HK-2 (cell line): ENCODE data around the gene PLEKHN1.
"Not testable (repeated sequence)": the region's sequence is repeated elsewhere in the genome, so short reads cannot be mapped to it uniquely, and the experiment has no call there.

Experiments used
- DNase-seq: peaks from one replicate; pipeline ENCODE4 v3.0.0-alpha.2; 2018; ENCODE audit not compliant: unreplicated experiment

The PLEKHN1 gene

DNA sequence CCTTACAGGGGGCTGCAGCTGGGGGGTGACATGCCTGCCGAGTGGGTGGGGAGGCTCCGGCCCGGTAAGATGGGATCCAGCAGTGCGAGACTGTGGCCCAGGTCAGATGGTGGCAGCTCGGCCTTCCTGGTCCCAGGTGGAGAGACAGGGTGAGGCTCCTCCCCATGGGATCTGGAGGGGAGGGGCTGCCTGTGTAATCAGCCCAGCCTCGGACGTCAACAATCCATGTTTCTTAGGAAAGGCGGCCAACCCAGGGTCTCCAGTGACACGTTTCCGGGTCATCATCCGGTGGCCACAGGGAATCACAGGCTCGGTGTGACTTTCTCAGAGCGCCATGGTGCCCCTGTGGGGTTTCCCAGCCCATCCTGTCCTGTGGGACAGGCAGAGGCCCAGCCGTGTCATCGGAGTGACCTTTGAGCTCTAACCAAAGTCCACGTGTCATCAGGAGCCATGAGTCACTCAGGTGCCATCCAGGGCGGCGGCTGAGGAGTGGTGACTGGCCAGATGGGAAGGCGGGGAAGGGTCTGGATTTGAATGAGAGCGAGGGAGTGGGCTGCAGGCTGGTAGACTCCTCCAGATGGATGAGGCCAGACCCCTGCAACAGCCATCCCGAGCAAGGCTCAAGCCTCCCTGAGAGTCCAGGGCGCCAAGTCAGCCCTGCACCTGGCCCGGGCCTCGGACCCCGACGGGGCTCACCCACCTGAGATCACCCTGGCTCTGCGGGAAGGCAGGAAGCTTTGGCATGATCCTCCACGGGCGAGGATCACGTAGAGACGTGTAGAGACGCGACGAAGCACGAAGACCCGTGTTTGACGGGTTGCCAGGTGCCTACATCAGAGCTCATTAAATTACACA lies 40.2 kb downstream of the PLEKHN1 start:
- DNase-seq, result peak; percentile 35

DNA sequence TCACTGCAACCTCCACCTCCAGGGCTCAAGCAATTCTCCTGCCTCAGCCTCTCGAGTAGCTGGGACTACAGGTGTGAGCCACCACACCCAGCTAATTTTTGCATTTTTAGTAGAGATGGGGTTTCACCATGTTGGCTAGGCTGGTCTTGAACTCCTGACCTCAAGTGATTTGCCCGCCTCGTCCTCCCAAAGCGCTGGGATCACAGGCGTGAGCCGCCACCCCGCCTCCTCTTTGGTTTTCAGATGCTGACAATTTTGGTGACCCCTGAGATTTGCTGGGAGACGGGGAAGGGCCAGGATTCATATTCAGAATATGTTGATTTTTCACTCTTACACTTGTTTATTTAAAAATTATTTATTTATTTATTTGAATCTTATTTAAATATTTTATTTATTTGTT lies 43.8 kb downstream of the PLEKHN1 start:
- DNase-seq, result not testable (repeated sequence)

DNA sequence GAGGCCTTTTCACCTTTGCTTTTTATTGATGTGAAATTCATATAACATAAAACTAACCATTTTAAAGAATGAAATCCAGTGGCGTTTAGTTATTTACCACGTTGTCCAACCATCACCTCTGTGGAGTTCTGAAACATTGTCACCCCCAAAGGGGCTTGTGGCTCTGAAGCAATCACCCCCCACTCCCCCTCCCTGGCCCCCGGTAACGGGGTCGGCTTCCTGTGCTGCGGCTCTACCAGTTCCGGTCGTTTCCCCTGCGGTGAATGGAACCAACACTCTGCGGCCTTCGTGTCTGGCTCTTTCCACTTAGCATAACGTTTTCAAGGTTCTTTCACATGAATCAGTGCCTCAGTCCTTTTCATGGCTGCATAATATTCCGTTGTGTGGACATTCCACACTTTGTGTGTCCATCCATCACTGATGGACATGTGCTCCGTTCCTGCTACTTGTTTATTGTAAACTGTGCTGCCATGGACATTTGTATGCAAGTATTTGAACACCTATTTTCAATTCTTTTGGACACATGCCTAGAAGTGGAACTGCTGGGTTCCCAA lies 45.2 kb downstream of the PLEKHN1 start:
- no peak for DNase-seq

DNA sequence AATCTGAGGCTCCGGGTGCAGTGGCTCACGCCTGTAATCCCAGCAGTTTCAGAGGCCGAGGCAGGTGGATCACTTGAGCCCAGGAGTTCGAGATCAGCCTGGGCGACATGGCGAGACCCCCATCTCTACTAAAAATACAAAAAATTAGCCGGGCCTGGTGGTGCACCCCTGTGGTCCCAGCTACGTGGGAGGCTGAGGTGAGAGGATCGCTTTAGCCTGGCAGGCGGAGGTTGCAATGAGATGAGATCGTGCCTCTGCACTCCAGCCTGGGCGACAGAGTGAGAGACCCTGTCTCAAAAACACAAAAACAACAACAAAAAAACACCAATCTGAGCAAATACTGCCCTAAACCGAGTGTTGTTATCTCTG lies 46.4 kb downstream of the PLEKHN1 start:
- DNase-seq, result not testable (repeated sequence)

DNA sequence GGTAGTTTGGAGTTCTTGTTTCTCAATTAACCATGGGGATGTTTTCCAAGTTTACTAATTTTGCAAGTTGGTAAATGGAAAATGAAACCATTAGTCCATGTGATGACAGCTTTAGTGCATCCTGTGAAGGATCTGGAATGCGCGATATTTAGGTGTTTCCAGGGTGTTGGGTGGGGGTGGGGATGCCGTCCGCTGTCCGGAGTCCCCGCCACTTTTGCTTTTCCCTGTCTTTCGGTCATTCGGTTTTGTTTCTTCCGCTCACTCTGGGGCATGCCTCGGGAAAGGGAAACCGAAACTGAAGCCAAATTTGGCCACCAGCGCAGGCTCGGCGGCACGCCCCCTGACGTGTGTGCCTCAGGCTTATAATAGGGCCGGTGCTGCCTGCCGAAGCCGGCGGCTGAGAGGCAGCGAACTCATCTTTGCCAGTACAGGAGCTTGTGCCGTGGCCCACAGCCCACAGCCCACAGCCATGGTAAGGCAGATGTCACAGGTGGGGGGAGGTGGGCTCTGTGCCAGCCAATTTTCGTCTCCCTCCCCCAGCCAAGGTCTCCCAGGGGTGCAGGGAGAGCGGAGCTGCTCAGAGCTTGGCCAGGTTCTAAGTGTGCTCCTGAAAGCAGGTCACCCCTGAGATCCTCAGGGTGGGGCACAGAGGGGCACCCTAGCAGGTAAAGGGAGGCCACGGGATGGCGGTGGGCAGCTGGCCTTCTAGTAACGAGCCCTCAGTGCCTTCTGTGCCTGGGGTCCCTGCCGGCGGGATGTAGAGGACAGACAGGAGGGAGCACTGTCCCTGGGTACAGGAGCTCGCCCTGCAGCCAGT lies 47.0 kb downstream of the PLEKHN1 start, which contains the start of gene ISG15:
ISG15 (plus strand) TSS at position 393 of the 817 bp plus-strand sequence; CDS start at position 470, 77 bp downstream.
- DNase-seq, result peak; percentile 88

DNA sequence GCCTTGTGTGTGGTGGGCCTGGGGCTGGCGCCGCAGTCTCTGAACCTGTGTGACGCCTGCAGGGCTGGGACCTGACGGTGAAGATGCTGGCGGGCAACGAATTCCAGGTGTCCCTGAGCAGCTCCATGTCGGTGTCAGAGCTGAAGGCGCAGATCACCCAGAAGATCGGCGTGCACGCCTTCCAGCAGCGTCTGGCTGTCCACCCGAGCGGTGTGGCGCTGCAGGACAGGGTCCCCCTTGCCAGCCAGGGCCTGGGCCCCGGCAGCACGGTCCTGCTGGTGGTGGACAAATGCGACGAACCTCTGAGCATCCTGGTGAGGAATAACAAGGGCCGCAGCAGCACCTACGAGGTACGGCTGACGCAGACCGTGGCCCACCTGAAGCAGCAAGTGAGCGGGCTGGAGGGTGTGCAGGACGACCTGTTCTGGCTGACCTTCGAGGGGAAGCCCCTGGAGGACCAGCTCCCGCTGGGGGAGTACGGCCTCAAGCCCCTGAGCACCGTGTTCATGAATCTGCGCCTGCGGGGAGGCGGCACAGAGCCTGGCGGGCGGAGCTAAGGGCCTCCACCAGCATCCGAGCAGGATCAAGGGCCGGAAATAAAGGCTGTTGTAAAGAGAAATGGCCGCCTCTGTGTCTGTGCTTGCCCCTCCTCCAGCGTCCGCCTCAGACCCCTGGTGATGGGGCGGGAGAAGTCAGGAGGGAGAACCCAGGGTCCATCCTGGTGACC lies 47.8 kb downstream of the PLEKHN1 start:
- no peak for DNase-seq

DNA sequence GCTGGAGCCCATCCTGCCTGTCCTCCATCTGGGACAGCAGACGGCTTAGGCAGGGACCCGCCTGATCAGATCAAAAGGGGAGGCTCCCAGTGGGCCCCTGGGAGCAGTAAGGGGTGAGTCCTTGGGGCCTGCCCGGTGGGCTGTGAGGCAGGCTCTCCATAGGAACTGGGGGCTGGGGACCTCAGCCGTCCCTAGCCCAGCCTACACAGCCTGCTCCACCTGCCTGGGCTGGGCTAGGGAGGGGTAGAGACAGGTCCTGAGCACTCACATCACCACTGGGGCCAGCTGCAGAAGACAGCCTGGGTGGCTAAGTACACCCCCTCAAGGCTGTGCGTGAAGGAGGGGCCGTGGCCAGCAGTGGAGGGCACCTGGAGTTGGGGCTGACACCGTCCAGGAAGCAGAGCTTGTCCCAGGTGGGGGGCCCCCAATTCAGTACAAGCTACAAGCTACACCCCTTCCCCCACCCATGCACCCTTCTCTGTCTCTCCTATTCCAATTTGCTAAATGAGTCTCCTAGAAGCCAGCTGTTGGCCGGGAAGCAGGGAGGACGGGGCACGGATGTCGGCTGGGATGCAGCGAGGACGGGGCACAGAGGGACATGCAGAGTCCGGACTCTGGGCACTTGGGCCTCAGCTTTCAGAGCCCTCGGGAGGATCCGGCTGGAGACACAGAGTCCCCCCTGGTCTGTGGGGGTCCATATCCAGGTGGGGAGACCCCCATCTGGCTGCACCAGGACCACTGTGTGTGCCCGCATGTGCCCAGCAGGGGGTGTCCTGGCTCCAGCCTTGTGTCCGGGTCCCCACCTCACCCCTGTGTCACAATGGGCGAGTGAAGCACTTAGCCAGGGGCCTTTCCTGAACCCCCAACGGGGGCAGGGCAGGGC lies 48.8 kb downstream of the PLEKHN1 start:
- no peak for DNase-seq

DNA sequence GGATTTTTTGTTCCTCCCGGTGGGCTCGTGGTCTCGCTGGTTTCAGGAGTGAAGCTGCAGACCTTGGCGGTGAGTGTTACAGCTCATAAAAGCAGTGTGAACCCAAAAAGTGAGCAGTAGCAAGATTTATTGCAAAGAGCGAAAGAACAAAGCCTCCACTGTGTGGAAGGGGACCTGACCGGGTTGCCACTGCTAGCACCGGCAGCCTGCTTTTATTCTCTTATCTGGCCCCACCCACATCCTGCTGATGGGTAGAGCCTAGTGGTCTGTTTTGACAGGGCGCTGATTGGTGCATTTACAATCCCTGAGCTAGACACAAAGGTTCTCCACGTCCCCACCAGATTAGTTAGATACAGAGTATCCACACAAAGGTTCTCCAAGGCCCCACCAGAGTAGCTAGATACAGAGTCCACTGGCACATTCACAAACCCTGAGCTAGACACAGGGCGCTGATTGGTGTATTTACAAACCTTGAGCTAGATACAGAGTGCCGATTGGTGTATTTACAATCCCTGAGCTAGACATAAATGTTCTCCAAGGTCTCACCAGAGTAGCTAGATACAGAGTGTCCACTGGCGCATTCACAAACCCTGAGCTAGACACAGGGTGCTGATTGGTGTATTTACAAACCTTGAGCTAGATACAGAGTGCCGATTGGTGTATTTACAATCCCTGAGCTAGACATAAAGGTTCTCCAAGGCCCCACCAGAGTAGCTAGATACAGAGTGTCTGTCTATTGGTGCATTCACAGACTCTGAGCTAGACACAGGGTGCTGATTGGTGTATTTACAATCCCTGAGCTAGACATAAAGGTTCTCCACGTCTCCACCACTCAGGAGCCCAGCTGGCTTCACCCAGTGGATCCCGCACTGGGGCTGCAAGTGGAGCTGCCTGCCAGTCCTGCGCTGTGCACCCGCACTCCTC lies 51.4 kb downstream of the PLEKHN1 start:
- DNase-seq, result not testable (repeated sequence)

DNA sequence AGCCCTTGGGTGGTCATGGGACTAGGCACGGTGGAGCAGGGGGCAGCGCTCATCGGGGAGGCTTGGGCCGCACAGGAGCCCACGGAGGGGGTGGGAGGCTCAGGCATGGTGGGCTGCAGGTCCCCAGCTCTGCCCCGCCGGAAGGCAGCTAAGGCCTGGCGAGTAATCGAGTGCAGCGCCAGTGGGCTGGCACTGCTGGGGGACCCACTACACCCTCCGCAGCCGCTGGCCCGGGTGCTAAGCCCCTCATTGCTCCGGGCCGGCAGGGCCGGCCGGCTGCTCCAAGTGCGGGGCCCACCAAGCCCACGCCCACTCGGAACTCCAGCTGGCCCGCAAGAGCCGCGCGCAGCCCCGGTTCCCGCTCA lies 52.0 kb downstream of the PLEKHN1 start:
- DNase-seq, result not testable (repeated sequence)

DNA sequence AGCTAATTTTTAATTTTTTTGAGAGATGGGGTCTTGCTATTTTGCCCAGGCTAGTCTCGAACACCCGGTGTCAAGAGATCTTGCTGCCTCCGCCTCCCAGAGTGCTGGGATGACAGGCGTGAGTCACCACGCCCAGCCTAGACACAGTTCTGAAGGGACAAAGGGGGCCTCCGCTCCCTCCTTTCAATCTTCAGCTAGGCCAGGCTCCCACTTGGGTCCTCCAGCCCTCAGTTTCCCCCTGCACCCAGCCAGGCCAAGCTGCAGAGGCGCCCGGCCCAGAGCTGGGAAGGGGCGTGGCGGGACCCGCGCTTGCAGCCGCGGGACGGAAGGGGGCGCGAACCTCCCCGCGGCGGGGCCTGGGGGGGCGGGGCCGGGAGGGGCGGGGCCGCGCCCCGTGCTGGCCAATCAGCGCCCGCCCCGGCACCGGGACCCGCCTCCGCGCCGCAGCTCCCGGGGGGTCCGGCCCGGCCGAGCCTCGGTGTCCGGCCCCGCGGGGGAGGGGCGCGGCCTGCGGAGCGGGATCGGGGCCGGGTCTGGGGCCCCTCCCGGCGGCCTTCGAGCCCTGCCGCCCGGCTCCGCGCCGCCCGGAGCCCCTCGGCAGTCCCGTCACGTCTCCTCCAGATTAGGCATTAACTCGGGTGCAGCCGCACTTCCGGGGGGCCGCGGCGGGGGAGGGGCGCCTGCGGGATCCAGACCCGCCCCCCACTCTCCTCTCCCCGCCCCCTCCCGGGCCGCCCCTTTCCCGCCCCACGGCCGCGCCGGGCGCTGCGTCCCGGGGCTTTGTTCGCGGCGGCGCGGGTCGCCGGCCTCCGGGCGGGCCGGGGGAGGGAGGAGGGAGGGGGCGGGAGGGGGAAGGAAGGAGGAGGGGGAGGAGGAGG lies 53.1 kb downstream of the PLEKHN1 start:
- peak; percentile 93 for DNase-seq

DNA sequence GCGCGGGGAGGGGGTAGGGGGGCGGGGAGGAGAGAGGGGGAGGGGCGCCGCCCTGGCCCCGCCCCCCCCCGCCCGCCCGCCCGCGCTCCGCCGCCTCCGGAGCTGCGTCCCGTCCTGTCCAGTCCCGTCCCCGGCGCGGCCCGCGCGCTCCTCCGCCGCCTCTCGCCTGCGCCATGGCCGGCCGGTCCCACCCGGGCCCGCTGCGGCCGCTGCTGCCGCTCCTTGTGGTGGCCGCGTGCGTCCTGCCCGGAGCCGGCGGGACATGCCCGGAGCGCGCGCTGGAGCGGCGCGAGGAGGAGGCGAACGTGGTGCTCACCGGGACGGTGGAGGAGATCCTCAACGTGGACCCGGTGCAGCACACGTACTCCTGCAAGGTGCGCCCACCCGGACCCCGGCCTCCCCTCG lies 53.7 kb downstream of the PLEKHN1 start, which contains the start of gene AGRN:
AGRN (plus strand) TSS at position 121 of the 405 bp plus-strand sequence; CDS start at position 174, 53 bp downstream.
- no peak for DNase-seq

DNA sequence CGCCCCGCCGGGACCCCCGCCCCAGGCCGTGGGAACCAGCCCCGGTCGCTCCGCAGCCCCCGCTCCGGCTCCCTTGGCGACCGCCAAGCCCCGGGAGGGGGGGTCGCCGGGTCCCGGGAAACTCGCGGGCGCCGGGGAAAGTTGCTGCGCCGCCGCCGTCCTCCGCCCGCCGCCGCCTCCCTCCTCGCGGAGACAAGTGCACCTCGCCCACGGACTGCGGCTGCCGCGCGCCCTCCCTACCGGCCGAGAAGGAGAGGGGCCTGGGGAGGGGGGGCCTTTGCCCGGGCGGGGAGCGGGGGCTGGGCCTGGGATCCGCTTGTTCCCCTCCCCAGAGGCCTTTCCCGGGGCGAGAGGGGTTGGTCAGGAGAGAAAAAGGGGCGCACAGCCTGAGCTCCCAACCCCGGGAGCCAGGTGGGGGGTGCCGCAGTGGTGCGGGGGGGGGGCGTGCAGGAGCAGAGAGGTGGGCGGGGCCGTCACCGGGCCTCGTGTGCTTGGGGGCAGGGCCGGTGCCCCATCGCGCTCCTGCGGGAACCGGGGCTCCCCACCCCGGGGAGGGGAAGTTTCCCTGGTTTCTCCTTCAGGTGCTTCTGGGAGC lies 54.2 kb downstream of the PLEKHN1 start:
- peak; percentile 58 for DNase-seq

DNA sequence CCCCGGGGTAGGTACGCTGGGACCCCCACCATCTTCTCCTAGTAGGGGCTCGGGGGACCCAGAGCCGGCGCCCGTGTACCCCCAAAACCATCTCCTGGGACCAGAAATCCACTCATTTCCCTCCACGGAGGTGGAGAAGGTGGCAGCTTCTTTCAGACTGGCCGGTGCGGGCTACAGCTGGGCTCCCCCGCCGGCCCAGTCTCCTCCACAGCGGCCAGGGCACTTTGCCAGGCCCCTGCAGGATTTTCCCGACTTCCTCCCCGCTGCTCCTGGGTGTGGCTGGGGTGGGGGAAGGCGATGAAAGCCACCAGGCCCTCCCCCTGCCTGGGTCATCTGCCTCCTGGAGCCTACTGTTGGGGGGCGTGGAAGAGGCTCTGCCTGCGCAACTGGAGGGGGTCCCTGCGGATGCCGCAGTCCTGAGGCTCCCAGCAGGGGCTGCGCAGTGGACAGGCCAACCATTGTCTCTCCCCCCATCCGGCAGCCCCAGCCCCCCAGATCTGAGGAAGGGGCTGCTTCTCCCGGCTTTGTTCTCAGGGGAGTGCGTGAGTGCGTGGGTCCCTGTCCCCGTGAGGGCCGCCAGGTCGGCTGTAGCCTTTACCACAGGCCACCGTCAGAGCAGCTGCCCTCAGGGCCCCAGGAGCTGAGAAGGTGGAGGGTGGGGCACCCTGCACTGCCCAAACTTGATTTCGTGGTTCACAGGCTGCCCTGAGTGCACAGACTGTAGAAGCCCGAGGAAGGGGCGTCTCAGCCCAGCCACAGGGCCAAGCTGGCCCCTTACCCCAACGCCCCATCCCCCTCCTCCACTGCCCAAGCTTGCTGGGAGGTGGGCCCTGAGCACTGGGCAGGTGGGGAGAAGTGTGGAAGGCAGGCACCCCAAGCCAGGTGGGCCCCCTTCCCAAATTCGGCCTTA lies 55.0 kb downstream of the PLEKHN1 start:
- DNase-seq, result peak; percentile 89

DNA sequence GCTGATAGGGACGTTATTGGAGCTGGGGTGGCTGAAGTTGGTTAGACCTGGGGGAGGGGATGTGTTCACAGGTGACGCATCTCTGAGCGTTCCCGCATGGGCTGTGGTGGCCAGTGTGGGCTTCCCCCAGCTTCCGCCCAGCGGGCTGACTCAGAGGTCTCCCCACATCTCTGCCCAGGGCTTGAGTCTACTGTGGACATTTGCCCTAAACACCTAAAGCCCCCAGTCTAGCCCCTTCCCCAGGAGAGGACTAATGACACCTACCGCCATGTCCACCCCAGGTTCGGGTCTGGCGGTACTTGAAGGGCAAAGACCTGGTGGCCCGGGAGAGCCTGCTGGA lies 55.6 kb downstream of the PLEKHN1 start:
- peak; percentile 83 for DNase-seq

DNA sequence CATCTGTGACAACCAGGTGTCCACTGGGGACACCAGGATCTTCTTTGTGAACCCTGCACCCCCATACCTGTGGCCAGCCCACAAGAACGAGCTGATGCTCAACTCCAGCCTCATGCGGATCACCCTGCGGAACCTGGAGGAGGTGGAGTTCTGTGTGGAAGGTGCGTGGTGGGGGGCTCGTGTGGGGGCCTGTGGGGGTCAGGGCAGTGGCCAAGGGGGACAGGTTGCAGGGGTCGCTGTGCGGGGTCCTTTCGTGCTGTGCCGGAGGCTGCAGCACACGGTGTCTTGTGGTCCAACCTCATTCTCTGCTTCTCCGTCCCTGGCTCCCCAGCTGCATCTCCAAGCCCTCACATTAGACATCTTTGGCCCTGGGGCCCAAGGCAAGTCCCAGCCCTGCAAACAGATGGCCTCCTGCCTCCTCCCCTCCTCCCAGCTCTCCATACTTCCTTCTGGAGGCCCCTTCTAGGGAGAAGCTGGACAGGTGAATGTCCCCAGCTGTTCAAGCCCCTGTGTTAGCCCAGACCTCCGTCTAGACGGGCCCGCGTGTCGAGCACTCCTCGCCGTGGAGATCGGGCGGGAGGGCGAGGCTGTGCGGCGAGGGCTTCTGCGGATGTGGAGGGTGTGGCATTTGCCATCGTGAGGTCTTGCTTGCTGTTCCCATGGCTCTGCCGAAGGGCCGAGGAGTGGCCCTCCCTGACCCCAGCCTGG lies 56.2 kb downstream of the PLEKHN1 start:
- no peak for DNase-seq

DNA sequence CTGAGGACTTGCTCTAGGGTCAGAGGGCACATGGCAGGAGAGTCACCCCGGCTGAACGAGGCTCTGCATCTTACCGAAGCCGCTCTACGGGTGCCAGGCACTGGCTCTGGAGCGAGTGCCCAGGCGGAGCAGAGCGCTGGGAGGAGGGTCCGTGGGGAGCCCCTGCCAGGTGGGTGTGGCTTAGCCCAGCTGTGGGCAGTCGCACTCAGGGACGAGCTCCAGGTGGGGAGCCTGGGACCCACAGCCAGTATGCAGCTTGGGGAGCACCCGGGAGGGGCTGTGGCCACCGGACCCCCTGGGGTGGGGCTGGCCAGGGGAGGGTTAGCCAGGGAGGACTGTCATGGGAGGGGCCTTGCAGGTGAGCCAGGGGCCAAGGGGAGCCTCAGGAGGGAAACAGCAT lies 57.4 kb downstream of the PLEKHN1 start:
- no peak for DNase-seq
